ENCODE data around the gene TMEM254.
"Not testable (repeated sequence)": the region's sequence is repeated elsewhere in the genome, so short reads cannot be mapped to it uniquely, and the experiment has no call there.

TMEM254 gene

GRCh38 chr10:80077869-80078447 is 507 bp upstream of the TMEM254 start:
- no peak for DNase-seq (ENCODE audit: low read depth)

GRCh38 chr10:80079312-80079719 is 851 bp downstream of the TMEM254 start:
- no peak for DNase-seq (ENCODE audit: low read depth)

GRCh38 chr10:80081026-80081425 is 2.6 kb downstream of the TMEM254 start:
- no peak for DNase-seq (ENCODE audit: low read depth)

- DNase-seq (ENCODE audit: low read depth): no peak
Observed at GRCh38 chr10:80081801-80082750, 3.6 kb downstream of the TMEM254 start.

GRCh38 chr10:80090121-80090520 is 11.7 kb downstream of the TMEM254 start:
- DNase-seq (ENCODE audit: low read depth): no peak

GRCh38 chr10:80094231-80094630 is 15.8 kb downstream of the TMEM254 start:
- DNase-seq (ENCODE audit: low read depth): no peak

GRCh38 chr10:80098272-80098671 is 19.8 kb downstream of the TMEM254 start:
- not testable (repeated sequence) for DNase-seq (ENCODE audit: low read depth)

GRCh38 chr10:80099295-80099694 is 20.8 kb downstream of the TMEM254 start:
- DNase-seq (ENCODE audit: low read depth): not testable (repeated sequence)

- DNase-seq (ENCODE audit: low read depth): no peak
Observed at GRCh38 chr10:80100116-80100515, 21.7 kb downstream of the TMEM254 start.

- DNase-seq (ENCODE audit: low read depth): no peak
Observed at GRCh38 chr10:80100861-80101695, 22.6 kb downstream of the TMEM254 start.

GRCh38 chr10:80104066-80104926 is 25.8 kb downstream of the TMEM254 start:
- DNase-seq (ENCODE audit: low read depth): no peak

GRCh38 chr10:80108576-80109239 is 30.2 kb downstream of the TMEM254 start:
- DNase-seq (ENCODE audit: low read depth): no peak

- no peak for DNase-seq (ENCODE audit: low read depth)
Observed at GRCh38 chr10:80110986-80111385, 32.5 kb downstream of the TMEM254 start.

- no peak for DNase-seq (ENCODE audit: low read depth)
Observed at GRCh38 chr10:80118669-80119068, 40.2 kb downstream of the TMEM254 start.

- no peak for DNase-seq (ENCODE audit: low read depth)
Observed at GRCh38 chr10:80122110-80122710, 43.7 kb downstream of the TMEM254 start.

GRCh38 chr10:80122746-80123145 is 44.3 kb downstream of the TMEM254 start:
- DNase-seq (ENCODE audit: low read depth): no peak

GRCh38 chr10:80126876-80127275 is 48.4 kb downstream of the TMEM254 start:
- no peak for DNase-seq (ENCODE audit: low read depth)

- no peak for DNase-seq (ENCODE audit: low read depth)
Observed at GRCh38 chr10:80131499-80131901, 53.0 kb downstream of the TMEM254 start.

- DNase-seq (ENCODE audit: low read depth): no peak
Observed at GRCh38 chr10:80132299-80133139, 54.1 kb downstream of the TMEM254 start, which contains the start of gene PLAC9. PLAC9 (plus strand) TSS chr10:80132730; CDS start chr10:80132763, 33 bp downstream.

All from stimulated activated CD8-positive, alpha-beta memory T cell treated with anti-CD3 and anti-CD28 coated beads, Interleukin-7, amount 100 ng/mL, for 24 hours (primary cell).